B cell (primary cell): ENCODE data around the gene COL11A2.

Source experiments
- CTCF ChIP-seq: fragments of 200-600 bp; IDR thresholded peaks from one replicate; pipeline ENCODE4 v1.8.0; 2022; ENCODE audit warnings: antibody characterized with exemption, mild to moderate bottlenecking
- EZH2 ChIP-seq: IDR thresholded peaks from 2 replicates; pipeline ENCODE4 v1.6.1; 2012; ENCODE audit warnings: borderline replicate concordance, low read depth, mild to moderate bottlenecking, moderate library complexity, low read length; ENCODE audit not compliant: insufficient read depth, poor library complexity, severe bottlenecking

- no peak for TF ChIP-seq CTCF
- TF ChIP-seq EZH2, result no peak
Observed at GRCh38 chr6:33175436-33176069, 16.7 kb downstream of the COL11A2 start.
